Measurements from ENCODE around the gene SDS. TPM values are rescaled to one million over a fixed set of nuclear protein-coding genes. Genes with fewer than 3 reads are reported as not detected.

Gene SDS
- total and polyA plus RNA-seq, 2 donors from 2014 or later = 1.0 TPM; not detected in 1

DNA sequence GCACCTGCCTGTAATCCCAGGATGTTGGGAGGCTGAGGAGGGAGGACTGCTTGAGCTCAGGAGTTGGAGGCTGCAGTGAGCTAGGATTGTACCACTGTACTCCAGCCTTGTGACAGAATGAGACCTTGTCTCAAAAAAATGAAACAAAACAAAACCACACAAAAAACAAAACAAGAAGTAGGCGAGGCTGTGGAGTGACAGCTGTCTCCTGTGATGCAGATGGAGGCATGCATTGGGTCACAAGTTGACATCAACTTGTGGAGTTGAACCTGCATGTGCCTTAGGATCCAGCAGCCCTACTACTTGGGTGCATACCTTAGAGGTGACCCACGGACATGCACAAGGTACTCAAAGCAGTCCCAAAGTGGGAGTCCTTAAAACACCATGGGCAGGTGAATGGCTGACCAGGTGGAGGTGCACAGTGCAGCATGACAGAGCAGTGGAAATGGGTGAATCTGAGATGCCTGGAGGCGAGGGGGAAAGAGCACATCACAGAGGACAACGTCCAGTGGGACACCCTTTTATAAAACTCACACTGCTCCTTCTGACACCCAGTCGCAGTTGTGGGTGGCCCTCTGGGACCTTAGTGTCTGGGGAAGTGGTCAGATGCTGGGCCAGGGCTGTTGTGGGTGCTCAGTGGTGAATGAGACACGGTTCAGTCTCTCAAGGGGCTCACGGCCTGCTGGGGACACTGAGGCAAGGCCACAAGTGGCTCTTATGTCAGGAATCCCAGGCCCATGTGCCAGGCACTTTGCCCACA, 32.6 kb downstream of the SDS start:
- H3K4me3 ChIP-seq (ENCODE audit: low read length in 3 of 3) = no peak overlapping the region
- no peaks in the 10 kb centered on the region for H3K9me3 ChIP-seq (ENCODE audit: control insufficient read depth in 2 of 3, insufficient read depth in 1 of 3, low read length in 3 of 3)
- H3K9ac ChIP-seq (ENCODE audit: low read length in 3 of 3) = no peak overlapping the region
- intact Hi-C loops (cut with DNase I) = no loop called here
- TF ChIP-seq, protein P1, sequence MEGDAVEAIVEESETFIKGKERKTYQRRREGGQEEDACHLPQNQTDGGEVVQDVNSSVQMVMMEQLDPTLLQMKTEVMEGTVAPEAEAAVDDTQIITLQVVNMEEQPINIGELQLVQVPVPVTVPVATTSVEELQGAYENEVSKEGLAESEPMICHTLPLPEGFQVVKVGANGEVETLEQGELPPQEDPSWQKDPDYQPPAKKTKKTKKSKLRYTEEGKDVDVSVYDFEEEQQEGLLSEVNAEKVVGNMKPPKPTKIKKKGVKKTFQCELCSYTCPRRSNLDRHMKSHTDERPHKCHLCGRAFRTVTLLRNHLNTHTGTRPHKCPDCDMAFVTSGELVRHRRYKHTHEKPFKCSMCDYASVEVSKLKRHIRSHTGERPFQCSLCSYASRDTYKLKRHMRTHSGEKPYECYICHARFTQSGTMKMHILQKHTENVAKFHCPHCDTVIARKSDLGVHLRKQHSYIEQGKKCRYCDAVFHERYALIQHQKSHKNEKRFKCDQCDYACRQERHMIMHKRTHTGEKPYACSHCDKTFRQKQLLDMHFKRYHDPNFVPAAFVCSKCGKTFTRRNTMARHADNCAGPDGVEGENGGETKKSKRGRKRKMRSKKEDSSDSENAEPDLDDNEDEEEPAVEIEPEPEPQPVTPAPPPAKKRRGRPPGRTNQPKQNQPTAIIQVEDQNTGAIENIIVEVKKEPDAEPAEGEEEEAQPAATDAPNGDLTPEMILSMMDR (IDR thresholded peaks at IDR 0.05; ENCODE audit: borderline replicate concordance, extremely low read depth, insufficient read depth) = no peak
- FAIRE-seq = no peak
- no peak overlapping the region for H3K27ac ChIP-seq (ENCODE audit: low read depth in 2 of 2, low read length in 2 of 2)
- DNase-seq = no peak
- no peaks in the 10 kb centered on the region for H3K4me1 ChIP-seq (ENCODE audit: control insufficient read depth in 2 of 3, insufficient read depth in 2 of 3, low read depth in 1 of 3, low read length in 3 of 3)
- no peaks in the 10 kb centered on the region for H3K27me3 ChIP-seq (ENCODE audit: control insufficient read depth, insufficient read depth, low read length)
- H3K36me3 ChIP-seq (ENCODE audit: control insufficient read depth in 2 of 3, insufficient read depth in 3 of 3, low read length in 3 of 3) = peaks cover 0 to 19% (median 0%) of the 10 kb centered on the region in 3 donors

DNA sequence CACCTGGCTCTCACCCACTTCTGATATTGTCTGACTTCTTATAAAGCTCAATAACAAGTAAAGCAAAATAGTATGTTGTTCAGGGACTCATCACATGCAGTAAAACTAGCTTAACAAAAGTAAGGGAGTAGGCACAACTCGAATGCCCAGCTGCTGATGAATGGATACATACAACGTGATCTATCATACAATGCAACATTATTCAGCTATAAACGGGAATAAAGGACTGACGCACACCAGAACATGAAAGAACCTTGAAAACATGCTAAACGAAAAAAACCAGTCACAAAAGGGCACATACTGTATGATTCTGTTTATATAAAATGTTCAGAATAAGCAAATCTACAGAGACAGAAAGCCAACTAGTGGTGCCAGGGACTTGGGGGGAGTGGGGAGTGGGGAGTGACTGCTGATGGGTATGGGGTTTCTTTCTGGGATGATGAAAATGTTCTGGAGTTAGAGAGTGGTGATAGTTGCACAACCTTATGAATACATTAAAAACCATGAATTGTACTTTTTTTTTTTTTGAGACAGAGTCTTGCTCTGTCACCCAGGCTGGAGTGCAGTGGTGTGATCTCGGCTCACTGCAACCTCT, 34.2 kb downstream of the SDS start:
- TF ChIP-seq, protein P1 (IDR thresholded peaks at IDR 0.05; ENCODE audit: borderline replicate concordance, extremely low read depth, insufficient read depth) = no peak
- no peak for FAIRE-seq

DNA sequence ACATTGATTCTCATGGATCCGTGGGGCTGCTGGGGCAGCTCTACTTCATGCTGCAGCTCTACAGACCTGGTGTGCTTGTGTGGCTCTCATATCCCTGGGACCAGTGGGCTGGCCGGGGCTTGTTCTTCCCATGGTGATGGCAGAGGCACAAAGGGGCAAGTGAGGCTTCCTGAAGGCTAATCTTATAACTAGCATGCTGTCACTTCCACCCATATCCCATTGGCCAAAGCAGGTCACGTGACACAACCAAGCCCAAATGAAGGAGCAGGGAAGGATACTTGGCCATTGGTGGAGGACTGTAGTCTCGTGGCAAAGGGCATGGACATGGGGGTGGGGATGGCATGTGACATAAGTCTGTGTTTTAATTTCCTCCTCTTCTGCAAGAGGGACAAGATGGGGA, 35.4 kb downstream of the SDS start:
- Histone ChIP-seq H3K4me1 (ENCODE audit: control insufficient read depth in 2 of 3, insufficient read depth in 2 of 3, low read depth in 1 of 3, low read length in 3 of 3) (no peaks in the 10 kb centered on the region), H3K27ac (ENCODE audit: low read depth in 2 of 2, low read length in 2 of 2) (no peak overlapping the region), H3K9ac (ENCODE audit: low read length in 3 of 3) (no peak overlapping the region), H3K36me3 (ENCODE audit: control insufficient read depth in 2 of 3, insufficient read depth in 3 of 3, low read length in 3 of 3) (peaks cover 0 to 11% (median 0%) of the 10 kb centered on the region in 3 donors), H3K9me3 (ENCODE audit: control insufficient read depth in 2 of 3, insufficient read depth in 1 of 3, low read length in 3 of 3) (no peaks in the 10 kb centered on the region), H3K4me3 (ENCODE audit: low read length in 3 of 3) (no peak overlapping the region), H3K27me3 (ENCODE audit: control insufficient read depth, insufficient read depth, low read length) (no peaks in the 10 kb centered on the region)
- TF ChIP-seq, protein P1 (IDR thresholded peaks at IDR 0.05; ENCODE audit: borderline replicate concordance, extremely low read depth, insufficient read depth) = no peak
- intact Hi-C loops (cut with DNase I) = no loop called here
- DNase-seq (no peak), FAIRE-seq (no peak)

More for the DNA sequence above, 34.2 kb downstream of the SDS start:
- no peak for DNase-seq
- peaks cover 0 to 12% (median 0%) of the 10 kb centered on the region in 3 donors for H3K36me3 ChIP-seq (ENCODE audit: control insufficient read depth in 2 of 3, insufficient read depth in 3 of 3, low read length in 3 of 3)
- H3K4me3 ChIP-seq (ENCODE audit: low read length in 3 of 3) = no peak overlapping the region
- no peak overlapping the region for H3K9ac ChIP-seq (ENCODE audit: low read length in 3 of 3)
- H3K27me3 ChIP-seq (ENCODE audit: control insufficient read depth, insufficient read depth, low read length) = no peaks in the 10 kb centered on the region
- H3K27ac ChIP-seq (ENCODE audit: low read depth in 2 of 2, low read length in 2 of 2) = no peak overlapping the region
- intact Hi-C loops (cut with DNase I) = no loop called here
- no peaks in the 10 kb centered on the region for H3K9me3 ChIP-seq (ENCODE audit: control insufficient read depth in 2 of 3, insufficient read depth in 1 of 3, low read length in 3 of 3)
- no peaks in the 10 kb centered on the region for H3K4me1 ChIP-seq (ENCODE audit: control insufficient read depth in 2 of 3, insufficient read depth in 2 of 3, low read depth in 1 of 3, low read length in 3 of 3)

Measured in kidney (tissue), 14 donors.